ENCODE results near the gene TUFM. TPM values are rescaled to one million over a fixed set of nuclear protein-coding genes. Genes with fewer than 3 reads are reported as not detected.

TUFM gene
- total and polyA plus RNA-seq, 8 donors: 71.9 to 181 (median 96.2) TPM

- DNase-seq (no peak), ATAC-seq (no peak), FAIRE-seq (no peak)
- Histone ChIP-seq H3K4me3 (no peak overlapping the region), H3K4me1 (no peaks in the 10 kb centered on the region), H3K9me3 (no peaks in the 10 kb centered on the region), H3K36me3 (peaks cover 22 to 54% (median 31%) of the 10 kb centered on the region in 3 donors), H3K27ac (no peak overlapping the region), H3K27me3 (no peaks in the 10 kb centered on the region)
- WGBS, 2 donors: 91% methylated on average over 7 of the region's 7 CpGs
- no peak for TF ChIP-seq CTCF (IDR thresholded peaks at IDR 0.05)
- intact Hi-C loops (cut with DNase I): no loop called here
Measured at GRCh38 chr16:28837672-28838557, 8.2 kb downstream of the TUFM start.

GRCh38 chr16:28836761-28837064 is 9.4 kb downstream of the TUFM start:
- DNase-seq (no peak), ATAC-seq (no peak), FAIRE-seq (no peak)
- H3K4me3 ChIP-seq: no peak overlapping the region
- no peaks in the 10 kb centered on the region for H3K9me3 ChIP-seq
- WGBS, 2 donors: 91 to 95% methylated on average over 8 of the region's 8 CpGs
- H3K4me1 ChIP-seq: no peaks in the 10 kb centered on the region
- peaks cover 22 to 59% (median 42%) of the 10 kb centered on the region in 3 donors for H3K36me3 ChIP-seq
- no peak overlapping the region for H3K27ac ChIP-seq
- intact Hi-C loops (cut with DNase I): no loop called here
- H3K27me3 ChIP-seq: no peaks in the 10 kb centered on the region
- no peak for TF ChIP-seq CTCF (IDR thresholded peaks at IDR 0.05)

GRCh38 chr16:28835864-28836760 is 10.0 kb downstream of the TUFM start:
- Histone ChIP-seq H3K9me3 (no peaks in the 10 kb centered on the region), H3K4me1 (no peaks in the 10 kb centered on the region), H3K36me3 (peaks cover 25 to 63% (median 47%) of the 10 kb centered on the region in 3 donors), H3K4me3 (no peak overlapping the region), H3K27ac (no peak overlapping the region), H3K27me3 (no peaks in the 10 kb centered on the region)
- no peak for FAIRE-seq
- peak in 1 of 6 donors; percentile 62 for DNase-seq
- intact Hi-C loops (cut with DNase I): no loop called here
- no peak for TF ChIP-seq CTCF (IDR thresholded peaks at IDR 0.05)
- no peak for ATAC-seq
- WGBS, 2 donors: 93 to 96% methylated on average over 21 to 25 of the region's 25 CpGs

GRCh38 chr16:28834873-28835863 is 11.0 kb downstream of the TUFM start:
- Histone ChIP-seq H3K4me3 (no peak overlapping the region), H3K4me1 (no peaks in the 10 kb centered on the region), H3K9me3 (no peaks in the 10 kb centered on the region), H3K27me3 (no peaks in the 10 kb centered on the region), H3K27ac (no peak overlapping the region), H3K36me3 (peaks cover 25 to 72% (median 55%) of the 10 kb centered on the region in 3 donors)
- TF ChIP-seq CTCF (IDR thresholded peaks at IDR 0.05): no peak
- DNase-seq: peak in 1 of 6 donors; percentile 75
- ATAC-seq: peak in 1 of 4 donors; percentile 9
- intact Hi-C loops (cut with DNase I): no loop called here
- FAIRE-seq: no peak
- 93 to 95% methylated on average over 24 to 25 of the region's 25 CpGs for WGBS, 2 donors
